Measurements from ENCODE around the gene ALDH18A1. TPM values are rescaled to one million over a fixed set of nuclear protein-coding genes. Genes with fewer than 3 reads are reported as not detected.

ALDH18A1 gene
- total RNA-seq, 1 experiment from 2014 or later, result 56.6 TPM

DNA sequence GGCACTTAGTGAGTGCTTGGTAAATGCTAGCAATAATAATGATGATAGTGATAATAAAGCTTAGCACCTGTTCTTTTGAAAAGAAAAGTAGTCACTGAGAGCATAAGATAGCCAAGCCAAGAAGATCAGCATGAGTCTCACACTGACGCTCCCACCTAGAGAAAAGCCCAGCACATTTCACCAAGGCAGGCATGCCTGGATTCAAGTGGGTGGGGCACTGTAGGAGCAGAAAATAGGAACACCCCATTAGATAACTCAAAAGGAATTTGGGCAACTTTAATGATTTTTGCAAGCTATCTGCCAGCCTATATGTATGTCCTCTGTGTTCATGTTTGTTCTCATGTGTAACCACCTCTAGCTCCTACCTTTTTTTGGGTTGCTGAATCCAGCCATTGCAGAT, 77.2 kb downstream of the ALDH18A1 start:
- no peak for DNase-seq (ENCODE audit: low read depth)

DNA sequence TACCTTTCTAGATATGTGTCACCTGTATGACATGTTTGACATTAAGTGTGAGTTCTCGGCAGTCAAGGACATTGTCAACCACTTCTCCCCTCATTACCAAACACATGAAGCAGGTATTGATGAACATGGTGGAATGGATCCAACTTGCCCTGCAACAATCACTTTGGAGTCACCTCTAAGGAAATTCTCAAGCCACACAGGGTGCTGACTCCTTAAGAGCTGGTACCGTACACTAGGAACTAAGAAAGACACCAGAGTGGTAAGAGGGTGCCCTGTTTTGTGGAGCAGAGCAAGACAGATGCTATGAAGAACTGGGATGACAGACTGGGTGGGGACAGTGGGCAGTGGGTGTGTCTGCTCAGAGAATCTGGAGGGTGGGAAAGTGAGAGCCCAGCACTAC, 77.9 kb downstream of the ALDH18A1 start:
- no peak for DNase-seq (ENCODE audit: low read depth)

DNA sequence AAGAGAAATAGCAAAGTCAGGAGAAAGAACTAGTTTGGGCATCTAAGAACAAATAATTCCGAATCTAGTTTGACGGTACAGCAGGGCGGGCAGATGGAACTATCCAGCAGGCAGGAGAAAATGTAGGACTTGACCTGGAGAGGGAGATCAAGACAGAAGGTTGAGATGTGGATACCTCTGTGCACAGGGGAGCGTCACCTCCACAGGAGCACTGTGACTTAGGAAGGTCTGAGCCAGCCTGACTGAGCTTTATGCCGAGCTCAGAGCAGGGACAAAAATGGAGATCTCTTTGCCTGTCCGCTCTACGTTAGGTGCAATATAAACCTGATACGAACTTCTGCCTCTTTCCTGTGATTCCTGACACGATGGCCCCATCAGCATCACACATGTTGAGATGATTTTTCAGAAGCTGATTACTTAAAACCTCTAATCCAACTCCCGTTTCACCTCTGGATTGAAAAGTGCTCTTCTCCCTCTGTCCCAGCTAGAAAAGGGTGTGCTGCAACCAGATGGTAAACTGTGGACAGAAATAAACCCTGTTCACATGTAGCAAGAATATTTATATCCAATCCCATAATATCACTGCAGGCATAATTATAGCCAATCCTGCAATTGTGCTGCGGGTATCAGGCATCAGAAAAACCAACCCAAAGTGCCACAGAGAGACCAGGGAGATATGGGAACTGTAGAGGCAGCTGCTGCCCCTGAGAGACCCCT, 81.7 kb downstream of the ALDH18A1 start:
- no peak for DNase-seq (ENCODE audit: low read depth)

DNA sequence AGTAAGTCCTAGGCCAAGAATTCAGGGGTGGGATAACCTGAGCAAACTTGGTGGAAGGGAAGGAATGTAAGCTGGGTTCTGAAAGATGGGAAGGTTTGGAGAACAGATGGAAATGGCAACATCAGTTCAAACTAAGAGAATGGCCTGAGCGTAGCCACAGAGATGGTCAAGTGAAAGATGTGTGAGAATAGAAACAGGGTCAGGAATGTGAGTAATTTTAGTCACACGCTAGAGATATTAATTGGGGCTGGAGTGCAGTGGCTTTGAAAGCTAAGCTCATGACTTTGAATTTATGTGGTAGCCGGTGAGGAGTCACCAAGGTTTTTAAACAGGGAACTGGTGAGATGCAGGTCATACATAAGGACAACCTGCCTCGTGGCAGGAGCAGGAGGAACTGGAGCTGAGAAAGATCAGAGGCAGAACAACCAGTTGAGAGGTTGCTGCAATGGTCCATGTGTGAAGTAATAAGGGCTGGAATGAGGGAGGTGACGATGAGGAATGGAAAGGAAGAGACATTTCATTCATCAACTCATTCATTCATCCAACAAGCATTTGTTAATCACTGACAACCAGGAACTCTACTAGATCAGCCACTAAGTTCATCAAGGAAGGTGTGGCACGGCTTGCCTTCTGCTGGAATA, 82.4 kb downstream of the ALDH18A1 start:
- no peak for DNase-seq (ENCODE audit: low read depth)

DNA sequence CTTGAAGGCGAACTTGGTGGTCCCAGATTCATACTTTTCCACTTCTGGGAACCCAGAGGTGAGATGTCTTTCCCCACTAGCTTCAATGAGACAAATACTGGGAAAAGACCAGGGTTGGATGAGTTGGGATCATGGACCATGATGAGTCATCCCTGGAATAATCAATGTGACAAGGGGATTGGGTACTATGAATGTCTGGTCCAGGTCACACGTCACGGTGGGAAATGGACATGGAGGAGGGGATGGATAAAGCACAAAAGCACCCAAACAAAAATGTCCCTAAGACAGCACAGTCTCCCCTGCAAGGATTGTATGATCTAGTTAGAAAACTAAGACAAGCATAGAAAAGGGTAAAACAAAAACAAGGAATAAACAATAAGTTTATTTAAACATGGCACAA, 83.0 kb downstream of the ALDH18A1 start:
- no peak for DNase-seq (ENCODE audit: low read depth)

DNA sequence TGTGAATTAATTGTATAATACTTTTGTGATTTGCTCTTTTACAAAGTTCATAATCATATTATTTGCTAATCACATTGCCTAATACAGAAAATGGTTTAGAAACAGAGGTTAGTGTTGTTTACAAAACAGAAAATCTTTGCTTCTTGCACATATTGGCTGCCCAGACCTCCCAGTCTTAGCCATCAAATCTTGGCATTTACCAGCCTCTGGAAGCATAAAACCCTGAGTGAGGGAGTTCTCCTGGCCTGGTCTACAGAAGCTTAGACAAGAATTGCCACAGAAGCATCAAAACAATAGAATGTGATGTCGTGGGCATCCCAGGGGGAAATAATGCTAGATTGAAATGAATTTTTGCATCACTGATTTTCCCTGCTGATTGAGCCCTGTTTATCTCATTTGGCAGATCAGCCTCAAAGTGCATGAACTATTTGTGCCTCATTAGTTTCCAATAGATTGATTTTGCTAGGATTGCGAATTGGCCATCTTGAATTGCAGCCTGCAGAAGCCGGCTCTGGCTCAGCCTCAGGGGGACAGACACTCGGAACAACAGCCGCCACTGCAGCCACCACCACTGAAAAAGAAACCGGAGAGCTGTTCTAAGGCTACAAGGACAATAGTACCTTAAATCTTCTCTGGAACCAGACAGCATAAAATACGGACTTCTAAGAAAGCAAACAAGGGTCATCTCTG, 84.2 kb downstream of the ALDH18A1 start:
- DNase-seq (ENCODE audit: low read depth), result no peak

DNA sequence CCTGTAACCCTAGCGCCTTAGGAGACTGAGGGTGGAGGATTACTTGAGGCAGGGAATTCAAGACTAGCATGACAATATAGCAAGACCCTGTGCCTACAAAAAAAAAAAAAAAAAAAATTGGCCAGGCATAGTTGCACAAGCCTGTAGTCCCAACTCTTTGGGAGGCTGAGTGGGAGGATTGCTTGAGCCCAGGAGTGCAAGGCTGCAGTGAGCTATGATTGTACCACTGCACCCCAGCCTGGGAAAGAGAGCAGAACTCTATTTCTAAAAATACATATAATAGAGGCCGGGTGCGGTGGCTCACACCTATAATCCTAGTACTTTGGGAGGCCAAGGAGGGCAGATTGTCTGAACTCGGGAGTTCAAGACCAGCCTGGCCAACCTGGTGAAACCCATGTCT, 85.1 kb downstream of the ALDH18A1 start:
- DNase-seq (ENCODE audit: low read depth), result no peak

DNA sequence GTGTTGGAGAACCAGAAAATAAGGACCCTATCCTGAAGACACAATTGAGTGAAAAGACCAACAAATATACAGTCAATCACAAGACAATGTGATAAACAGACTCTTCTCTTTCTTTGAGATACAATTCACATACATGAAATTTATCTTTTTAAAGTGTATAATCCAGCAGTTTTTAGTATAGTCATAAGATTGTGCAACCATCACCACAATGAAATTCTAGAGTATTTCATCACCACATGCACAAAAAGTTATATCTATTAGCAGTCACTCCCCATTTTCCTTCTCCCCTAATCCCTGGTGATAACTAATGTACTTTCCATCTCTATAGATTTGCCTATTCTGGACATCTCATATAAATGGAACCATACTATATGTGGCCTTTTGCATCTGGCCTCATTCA, 87.1 kb downstream of the ALDH18A1 start:
- DNase-seq (ENCODE audit: low read depth), result no peak

DNA sequence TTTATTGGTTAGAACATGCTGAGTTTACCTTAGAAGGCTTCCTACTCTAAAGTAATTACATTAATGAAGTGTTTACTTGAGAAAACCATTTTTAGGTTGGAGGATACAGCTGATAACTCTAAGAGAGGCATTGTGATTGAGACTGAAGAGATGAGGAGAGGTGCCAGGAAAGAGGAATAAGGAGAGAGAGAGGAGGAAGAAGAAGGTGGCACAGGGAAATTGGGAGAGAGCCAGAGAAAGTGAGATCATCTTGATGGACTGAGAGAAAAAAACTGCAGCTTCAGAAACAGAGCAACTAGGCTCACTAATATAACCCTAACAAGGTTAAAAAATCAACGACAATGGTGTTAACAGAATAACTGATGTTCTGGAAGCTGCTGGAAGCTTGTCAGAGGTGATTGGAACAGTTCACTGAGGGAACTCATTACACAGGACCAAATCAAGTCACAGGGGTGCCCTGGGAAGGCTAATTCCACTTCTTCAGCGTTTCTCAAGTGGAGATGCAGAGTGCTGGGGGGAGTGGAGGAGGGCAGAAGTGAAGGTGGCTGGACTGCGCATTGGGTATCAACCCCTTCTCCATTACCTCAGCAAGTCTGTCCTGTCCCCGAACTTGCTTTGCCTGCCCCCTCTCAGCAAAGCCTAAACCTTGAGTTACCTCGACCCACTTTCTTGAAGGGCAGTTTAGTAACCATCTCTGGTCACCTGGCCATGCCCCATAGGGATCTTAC, 88.4 kb downstream of the ALDH18A1 start:
- DNase-seq (ENCODE audit: low read depth), result peak; percentile 9

DNA sequence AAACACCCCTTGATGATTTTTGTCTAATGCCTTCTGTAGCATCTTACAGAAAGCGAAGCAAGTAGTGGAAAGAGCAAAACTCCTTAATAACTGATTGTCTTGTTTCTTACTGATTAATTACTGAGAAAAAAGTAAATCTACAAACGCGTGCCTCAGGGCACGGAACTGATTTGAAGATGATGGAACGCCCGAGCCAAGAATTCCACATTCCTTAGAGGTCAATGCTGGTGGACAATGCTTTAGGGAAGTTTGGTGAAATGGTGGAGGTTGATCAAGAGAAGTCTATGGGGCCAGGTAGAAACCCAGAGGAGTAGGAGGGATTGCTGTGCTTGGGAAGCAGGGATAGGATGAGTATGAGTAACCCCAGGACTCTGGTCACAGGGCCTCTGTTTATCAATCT, 90.4 kb downstream of the ALDH18A1 start:
- no peak for DNase-seq (ENCODE audit: low read depth)

DNA sequence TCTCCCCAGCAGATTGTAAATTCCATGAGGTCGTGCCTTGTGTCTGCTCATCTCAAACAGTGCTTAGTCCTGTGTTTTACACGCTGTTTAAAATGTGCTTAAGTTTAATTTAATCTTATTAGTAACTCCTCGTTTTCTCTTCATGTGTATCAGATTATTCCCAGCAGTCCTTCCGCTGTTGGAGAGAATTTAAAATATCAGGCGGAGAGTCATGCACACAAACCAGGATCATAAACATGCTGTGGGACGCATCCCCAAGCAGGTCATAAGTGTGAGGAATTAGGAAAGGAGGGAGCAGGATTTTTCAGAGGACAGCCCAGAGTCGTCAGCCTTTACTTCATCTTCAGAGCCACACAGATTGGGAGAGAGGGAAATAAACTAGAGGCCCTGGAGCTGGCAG, 91.2 kb downstream of the ALDH18A1 start:
- no peak for DNase-seq (ENCODE audit: low read depth)

DNA sequence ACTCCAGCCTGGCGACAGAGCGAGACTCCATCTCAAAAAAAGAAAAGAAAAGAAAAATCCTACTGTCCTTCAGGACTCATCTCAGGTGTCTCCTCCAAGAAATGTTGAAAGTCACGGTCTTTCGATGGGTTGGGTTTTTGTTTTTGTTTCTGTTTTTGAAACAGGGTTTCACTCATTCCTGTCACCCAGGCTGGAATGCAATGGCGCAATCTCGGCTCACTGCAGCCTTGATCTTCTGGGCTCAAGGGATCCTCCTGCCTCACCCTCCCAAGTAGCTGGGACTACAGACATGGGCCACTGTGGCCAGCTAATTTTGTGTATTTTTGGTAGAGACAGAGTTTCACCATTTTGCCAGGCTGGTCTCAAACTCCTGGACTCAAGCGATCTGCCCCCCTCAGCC, 92.2 kb downstream of the ALDH18A1 start:
- DNase-seq (ENCODE audit: low read depth), result no peak

DNA sequence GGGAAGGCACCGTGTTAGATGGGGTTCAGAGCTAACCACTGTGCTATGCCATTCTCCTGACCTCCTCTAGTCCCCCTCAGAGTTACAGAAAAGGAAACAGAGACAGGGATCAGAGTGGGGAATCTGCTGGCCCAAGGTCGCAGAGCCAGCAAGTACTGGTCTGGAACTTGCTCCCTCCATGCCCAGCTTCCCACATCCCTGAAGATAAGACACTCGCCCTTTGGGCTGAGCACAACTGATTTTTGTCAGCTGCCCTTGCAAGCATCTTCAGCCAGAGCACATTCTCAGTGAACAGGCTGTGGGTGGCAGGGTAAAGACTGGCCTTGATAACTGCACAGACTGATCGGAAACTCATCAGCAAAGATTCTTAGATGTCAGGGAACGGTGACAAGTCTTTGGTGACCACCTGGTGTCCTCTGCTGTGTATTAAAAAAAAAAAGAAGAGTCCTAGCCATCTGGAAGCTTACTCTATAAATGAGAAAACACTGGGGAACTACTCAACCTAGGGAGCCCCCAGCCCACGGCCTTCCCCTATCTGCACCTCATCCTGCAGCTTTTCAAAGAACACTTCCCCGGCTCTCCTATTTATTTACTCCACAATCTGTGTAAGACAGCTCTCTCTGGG, 94.1 kb downstream of the ALDH18A1 start:
- DNase-seq (ENCODE audit: low read depth), result no peak

DNA sequence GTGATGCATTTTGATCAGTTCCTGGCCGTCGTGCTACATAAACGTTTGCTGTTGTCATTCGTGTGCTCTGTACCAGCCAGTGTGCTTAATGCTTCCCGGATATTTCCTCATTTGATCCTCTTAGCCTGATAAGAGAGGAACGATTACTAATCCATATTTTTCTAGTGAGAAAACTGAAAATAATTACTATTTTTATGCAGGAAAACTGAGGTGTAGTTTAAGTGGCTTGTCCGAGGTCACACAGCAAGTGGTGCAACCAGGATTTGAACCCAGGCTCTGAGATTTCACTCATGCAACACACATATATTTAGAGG, 94.7 kb downstream of the ALDH18A1 start:
- DNase-seq (ENCODE audit: low read depth), result no peak

DNA sequence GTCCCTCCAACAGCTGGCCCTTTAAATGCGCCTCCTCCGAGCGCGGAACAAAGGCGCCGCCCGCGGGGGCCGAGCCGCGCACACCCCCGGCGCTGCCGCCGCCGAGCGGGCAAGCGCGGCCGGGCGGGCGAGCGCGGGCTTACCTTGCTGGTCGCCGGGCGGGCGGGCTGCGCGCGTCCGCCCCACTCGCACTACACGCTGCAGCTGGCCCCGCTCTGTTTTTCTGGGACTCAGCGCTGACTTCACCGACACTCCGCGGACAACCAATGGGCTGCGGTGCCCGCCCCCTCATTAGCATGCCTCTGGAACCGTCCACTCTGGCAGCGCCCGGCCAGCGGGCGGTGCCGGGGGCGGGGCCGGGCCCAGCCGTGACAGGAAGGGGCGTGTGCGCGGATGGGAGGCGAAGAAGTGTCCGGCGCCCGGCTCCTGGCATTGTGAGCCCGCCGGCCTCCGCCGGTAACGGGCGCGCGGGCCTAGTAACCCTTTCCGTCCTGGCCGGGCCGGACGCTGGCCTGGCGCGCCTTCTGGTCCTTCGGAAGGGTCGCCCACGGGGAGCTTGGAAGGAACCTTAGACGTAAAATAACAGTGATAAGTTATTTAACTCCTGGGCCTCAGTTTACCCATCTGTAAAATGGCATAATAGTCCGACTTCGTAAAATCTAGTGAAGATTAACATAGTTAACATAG, 95.2 kb downstream of the ALDH18A1 start, which contains the start of gene SORBS1:
Gene SORBS1, minus strand, starts transcription at position 195 of the 687 bp plus-strand sequence. CDS start 120,236 bp downstream, outside the sequence.
- peak; percentile 96 for DNase-seq (ENCODE audit: low read depth)

DNA sequence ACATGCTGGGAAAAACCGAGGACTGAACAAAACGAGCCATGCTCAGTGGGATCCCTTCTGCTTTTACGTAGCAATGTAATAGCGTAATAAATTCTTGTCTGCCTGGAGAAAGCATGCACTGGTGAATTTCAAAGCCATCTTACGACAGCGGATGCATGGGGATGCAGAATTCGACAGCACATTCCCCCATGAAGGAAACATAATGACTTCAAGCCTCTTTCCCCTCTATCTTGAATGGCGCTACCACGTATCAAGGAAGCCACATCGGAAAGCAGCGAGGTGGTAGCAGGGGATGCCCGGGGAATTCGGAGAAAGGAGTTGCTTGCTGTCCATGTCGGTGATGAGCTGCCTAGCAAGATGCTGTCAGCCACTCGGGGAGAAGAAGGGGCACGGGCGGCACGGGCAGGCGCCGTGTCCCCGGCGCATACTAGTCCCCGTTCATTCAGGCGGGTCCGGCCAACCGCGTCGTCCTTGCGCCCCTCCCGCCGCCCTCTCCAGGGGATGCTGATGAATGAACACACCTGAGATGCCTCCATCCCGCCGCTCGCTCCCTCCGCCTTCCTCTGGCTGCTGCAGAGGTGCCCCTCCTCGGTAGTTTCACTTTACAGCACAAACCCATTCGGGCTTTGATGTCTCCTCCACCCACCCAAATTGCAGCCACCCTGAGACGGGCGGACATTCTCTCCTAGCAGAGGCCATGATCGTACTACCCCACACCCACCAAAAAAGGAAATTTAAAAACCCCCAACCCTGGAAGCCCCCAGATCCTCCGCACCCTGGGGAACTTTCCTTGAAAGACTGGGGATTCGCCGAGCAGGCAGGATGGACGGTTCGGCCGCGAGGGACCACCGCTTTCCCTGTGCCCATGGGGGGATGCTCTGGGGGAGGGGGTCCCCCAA, 96.0 kb downstream of the ALDH18A1 start:
- DNase-seq (ENCODE audit: low read depth), result peak; percentile 31

DNA sequence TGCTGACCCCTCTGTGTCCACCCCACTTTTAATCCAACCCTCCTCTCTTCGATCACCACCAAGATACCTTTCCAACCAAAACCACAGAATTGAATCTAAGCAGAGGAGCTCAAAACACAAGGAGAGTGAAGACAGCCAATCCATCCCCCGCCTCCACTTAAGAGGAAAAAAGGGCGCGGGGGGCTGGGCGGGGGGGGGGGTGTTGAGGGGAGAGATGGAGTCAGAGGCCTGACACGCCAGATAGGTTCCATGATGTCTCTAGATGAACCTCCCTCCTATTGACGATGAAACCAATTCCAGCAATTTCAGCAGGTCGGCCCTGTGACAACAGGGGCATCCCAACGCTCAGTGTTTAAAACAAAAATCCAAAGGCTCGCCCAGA, 96.6 kb downstream of the ALDH18A1 start:
- DNase-seq (ENCODE audit: low read depth), result no peak

DNA sequence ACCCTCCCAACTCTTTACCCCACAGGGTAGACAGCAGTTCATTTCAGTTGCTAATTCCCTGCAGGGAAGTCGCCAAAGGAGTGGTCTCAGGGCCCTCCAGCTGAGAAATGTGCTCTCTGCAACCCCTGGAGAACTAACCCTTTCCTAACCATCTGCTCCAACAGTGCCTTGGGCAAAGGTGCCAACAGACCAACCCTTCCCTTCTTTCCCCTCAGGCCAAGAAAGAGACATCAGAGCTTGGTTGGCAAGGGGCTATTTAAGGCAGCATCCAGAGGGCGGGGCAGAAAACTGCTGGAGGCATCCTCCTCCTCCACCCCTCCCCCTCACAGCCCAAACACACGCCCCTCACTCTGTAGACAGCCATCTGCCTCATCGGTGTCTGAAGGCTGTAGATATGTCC, 97.0 kb downstream of the ALDH18A1 start:
- no peak for DNase-seq (ENCODE audit: low read depth)

DNA sequence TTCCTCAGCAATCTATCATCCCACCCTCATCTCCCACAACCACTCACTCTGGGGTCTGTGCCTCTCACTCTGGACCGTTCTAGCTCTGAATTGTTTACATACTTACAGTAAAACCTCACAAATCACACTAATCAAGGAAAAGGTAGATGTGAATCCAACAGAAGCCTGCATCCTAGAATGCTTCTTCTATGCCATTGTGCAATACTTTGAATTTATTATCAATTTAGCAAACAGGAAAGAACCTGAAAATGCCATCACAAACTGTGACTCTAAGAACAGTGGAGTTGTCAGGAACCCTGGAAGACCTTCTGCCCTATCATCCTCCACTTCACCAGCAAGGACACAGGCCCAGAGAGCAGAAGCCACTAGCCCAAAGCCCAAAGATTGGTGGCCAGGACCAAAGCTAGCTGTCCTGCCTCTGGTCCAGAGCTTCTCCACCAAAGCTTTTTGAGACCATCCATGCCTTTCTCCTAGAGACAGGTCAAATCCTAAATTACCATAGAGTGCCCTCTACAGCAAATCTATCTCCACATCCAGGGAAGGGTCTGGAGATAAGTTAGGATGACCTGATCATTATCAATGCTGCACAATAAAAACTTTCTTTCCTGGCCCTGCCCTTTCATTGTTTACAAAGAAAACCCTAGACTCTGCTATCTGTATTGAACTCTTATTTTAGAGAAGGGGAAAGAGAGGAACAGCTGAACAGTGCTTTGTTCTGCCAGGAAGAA, 97.8 kb downstream of the ALDH18A1 start:
- no peak for DNase-seq (ENCODE audit: low read depth)
